Fibroblast of the conjunctiva (primary cell): ENCODE data around the gene SLC22A5.
A peak's percentile ranks its signal among the peaks of the same experiment; 100 is the strongest.

Experiments
- DNase-seq: peaks from one replicate; pipeline ENCODE4 v3.0.0-alpha.2; 2010; ENCODE audit warnings: low read depth

SLC22A5 gene

GRCh38 chr5:132369474-132370180 is at the start of gene SLC22A5:
TSS of gene SLC22A5 (plus strand) at chr5:132369710. CDS start at chr5:132369973, 263 bp downstream.
- no peak for DNase-seq

- no peak for DNase-seq
Measured at GRCh38 chr5:132319975-132320374, 49.5 kb upstream of the SLC22A5 start.

- no peak for DNase-seq
Measured at GRCh38 chr5:132321109-132321721, 48.3 kb upstream of the SLC22A5 start.

GRCh38 chr5:132322266-132322665 is 47.2 kb upstream of the SLC22A5 start:
- DNase-seq, result no peak

- DNase-seq, result no peak
Measured at GRCh38 chr5:132323202-132323601, 46.3 kb upstream of the SLC22A5 start.

- no peak for DNase-seq
Measured at GRCh38 chr5:132325691-132326090, 43.8 kb upstream of the SLC22A5 start.

GRCh38 chr5:132327252-132327955 is 42.1 kb upstream of the SLC22A5 start:
- peak; percentile 27 for DNase-seq

GRCh38 chr5:132334812-132335211 is 34.7 kb upstream of the SLC22A5 start:
- DNase-seq, result no peak

GRCh38 chr5:132335402-132335801 is 34.1 kb upstream of the SLC22A5 start:
- DNase-seq, result no peak

GRCh38 chr5:132339502-132339901 is 30.0 kb upstream of the SLC22A5 start:
- no peak for DNase-seq

GRCh38 chr5:132342291-132343180 is 27.0 kb upstream of the SLC22A5 start:
- no peak for DNase-seq

GRCh38 chr5:132344775-132345514 is 24.6 kb upstream of the SLC22A5 start:
- no peak for DNase-seq

GRCh38 chr5:132353486-132353995 is 16.0 kb upstream of the SLC22A5 start:
- no peak for DNase-seq

GRCh38 chr5:132354381-132355139 is 14.9 kb upstream of the SLC22A5 start:
- no peak for DNase-seq

- DNase-seq, result no peak
Measured at GRCh38 chr5:132355140-132355765, 14.3 kb upstream of the SLC22A5 start.

- DNase-seq, result no peak
Measured at GRCh38 chr5:132358775-132359174, 10.7 kb upstream of the SLC22A5 start.

- DNase-seq, result no peak
Measured at GRCh38 chr5:132362086-132362485, 7.4 kb upstream of the SLC22A5 start.

- DNase-seq, result peak; percentile 81
Measured at GRCh38 chr5:132363431-132364112, 5.9 kb upstream of the SLC22A5 start.

GRCh38 chr5:132364319-132364718 is 5.2 kb upstream of the SLC22A5 start:
- peak; percentile 91 for DNase-seq
